IMR-90 (cell line): ENCODE measurements around the gene TBC1D9B.

Experiments
- CHD1 ChIP-seq: IDR thresholded peaks from 2 replicates; pipeline ENCODE4 v1.6.1; 2012; ENCODE audit warnings: low read depth, low read length, improper control_type of control experiment
- FOS ChIP-seq: fragments of 150-350 bp; IDR thresholded peaks from 2 replicates; pipeline ENCODE4 v1.6.1; 2016; ENCODE audit warnings: low read depth, low read length
- POLR2A ChIP-seq: IDR thresholded peaks from 2 replicates; pipeline ENCODE4 v1.6.1; 2012; ENCODE audit warnings: mild to moderate bottlenecking, low read depth, low read length
- SMC3 ChIP-seq: fragments of 150-350 bp; IDR thresholded peaks from 2 replicates; pipeline ENCODE4 v1.6.1; 2016; ENCODE audit warnings: low read depth, mild to moderate bottlenecking, antibody characterized with exemption, low read length, moderate library complexity
- TF ChIP-seq, protein P1 (sequence below): conservative IDR thresholded peaks from 2 replicates; pipeline ENCODE4 v1.5.1; 2012; ENCODE audit warnings: mild to moderate bottlenecking, low read depth, low read length, improper control_type of control experiment

DNA sequence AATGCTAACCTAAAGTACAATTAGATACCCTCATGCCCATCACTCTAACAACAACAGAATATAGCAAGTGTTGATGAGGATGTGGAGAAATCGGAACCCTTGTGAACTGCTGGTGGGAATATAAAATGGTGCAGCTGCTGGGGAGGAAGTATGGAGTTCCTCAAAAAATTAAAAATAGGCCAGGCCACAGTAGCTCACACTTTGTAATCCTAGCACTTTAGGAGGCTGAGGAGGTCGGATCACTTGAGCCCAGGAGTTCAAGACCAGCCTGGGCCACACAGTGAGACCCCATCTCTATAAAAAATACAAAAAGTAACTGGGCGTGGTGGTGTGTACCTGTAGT is 31.1 kb downstream of the TBC1D9B start:
- TF ChIP-seq, protein P1, sequence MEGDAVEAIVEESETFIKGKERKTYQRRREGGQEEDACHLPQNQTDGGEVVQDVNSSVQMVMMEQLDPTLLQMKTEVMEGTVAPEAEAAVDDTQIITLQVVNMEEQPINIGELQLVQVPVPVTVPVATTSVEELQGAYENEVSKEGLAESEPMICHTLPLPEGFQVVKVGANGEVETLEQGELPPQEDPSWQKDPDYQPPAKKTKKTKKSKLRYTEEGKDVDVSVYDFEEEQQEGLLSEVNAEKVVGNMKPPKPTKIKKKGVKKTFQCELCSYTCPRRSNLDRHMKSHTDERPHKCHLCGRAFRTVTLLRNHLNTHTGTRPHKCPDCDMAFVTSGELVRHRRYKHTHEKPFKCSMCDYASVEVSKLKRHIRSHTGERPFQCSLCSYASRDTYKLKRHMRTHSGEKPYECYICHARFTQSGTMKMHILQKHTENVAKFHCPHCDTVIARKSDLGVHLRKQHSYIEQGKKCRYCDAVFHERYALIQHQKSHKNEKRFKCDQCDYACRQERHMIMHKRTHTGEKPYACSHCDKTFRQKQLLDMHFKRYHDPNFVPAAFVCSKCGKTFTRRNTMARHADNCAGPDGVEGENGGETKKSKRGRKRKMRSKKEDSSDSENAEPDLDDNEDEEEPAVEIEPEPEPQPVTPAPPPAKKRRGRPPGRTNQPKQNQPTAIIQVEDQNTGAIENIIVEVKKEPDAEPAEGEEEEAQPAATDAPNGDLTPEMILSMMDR: no peak
- no peak for TF ChIP-seq POLR2A
- TF ChIP-seq SMC3: no peak
- TF ChIP-seq CHD1: no peak
- no peak for TF ChIP-seq FOS
